ENCODE measurements around the gene PIP4K2A.

The PIP4K2A gene

DNA sequence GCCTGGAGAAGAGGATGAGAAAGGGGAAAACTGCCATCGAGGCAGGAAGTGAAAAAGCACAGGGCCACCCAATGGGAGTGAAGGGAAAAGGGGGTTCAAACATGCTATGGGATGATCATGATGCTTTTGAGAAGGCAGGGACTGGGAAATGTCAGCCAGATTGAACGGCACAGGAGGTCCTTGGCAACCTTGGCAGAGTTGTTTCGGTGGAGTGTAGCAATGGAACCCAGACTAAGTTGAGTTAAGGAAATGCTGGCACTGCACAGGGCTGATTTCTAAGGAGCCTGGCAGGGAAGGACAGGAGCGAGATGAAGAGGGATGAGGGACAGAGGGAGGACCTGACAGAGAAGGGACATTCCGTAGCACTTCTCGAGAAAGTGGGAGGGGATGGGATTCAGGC is 101.4 kb downstream of the PIP4K2A start:
- Histone ChIP-seq H3K4me3 (ENCODE audit: insufficient read length, low read depth) (no peak overlapping the region), H3K9me3 (ENCODE audit: insufficient read depth, low read length) (no peaks in the 10 kb centered on the region), H3K27me3 (ENCODE audit: insufficient read depth, insufficient read length) (no peaks in the 10 kb centered on the region), H3K36me3 (ENCODE audit: insufficient read depth, insufficient read length, low read length) (peaks cover 12% of the 10 kb centered on the region), H3K4me1 (ENCODE audit: insufficient read depth, insufficient read length) (no peaks in the 10 kb centered on the region), H3K9ac (ENCODE audit: insufficient read length, low read depth) (no peak overlapping the region)
- no peak for DNase-seq (ENCODE audit: low read depth, low spot score)
- no peak for TF ChIP-seq YY1 (IDR thresholded peaks at IDR 0.05; ENCODE audit: insufficient read depth, insufficient read length)
- no peak for TF ChIP-seq ZNF274 (IDR thresholded peaks at IDR 0.05; ENCODE audit: low read depth, low read length)
- no peak for TF ChIP-seq SUZ12 (IDR thresholded peaks at IDR 0.05; ENCODE audit: extremely low read depth, insufficient read depth, insufficient read length)

- H3K27me3 ChIP-seq (ENCODE audit: insufficient read depth, insufficient read length): no peaks in the 10 kb centered on the region
- no peaks in the 10 kb centered on the region for H3K9me3 ChIP-seq (ENCODE audit: insufficient read depth, low read length)
- DNase-seq (ENCODE audit: low read depth, low spot score): no peak
- no peak overlapping the region for H3K9ac ChIP-seq (ENCODE audit: insufficient read length, low read depth)
- H3K4me1 ChIP-seq (ENCODE audit: insufficient read depth, insufficient read length): no peaks in the 10 kb centered on the region
- no peak overlapping the region for H3K4me3 ChIP-seq (ENCODE audit: insufficient read length, low read depth)
- H3K36me3 ChIP-seq (ENCODE audit: insufficient read depth, insufficient read length, low read length): peaks cover 15% of the 10 kb centered on the region
- TF ChIP-seq ZNF274 (IDR thresholded peaks at IDR 0.05; ENCODE audit: low read depth, low read length): no peak
- TF ChIP-seq YY1 (IDR thresholded peaks at IDR 0.05; ENCODE audit: insufficient read depth, insufficient read length): no peak
- no peak for TF ChIP-seq SUZ12 (IDR thresholded peaks at IDR 0.05; ENCODE audit: extremely low read depth, insufficient read depth, insufficient read length)
Measured at GRCh38 chr10:22612318-22612717, 102.1 kb downstream of the PIP4K2A start.

DNA sequence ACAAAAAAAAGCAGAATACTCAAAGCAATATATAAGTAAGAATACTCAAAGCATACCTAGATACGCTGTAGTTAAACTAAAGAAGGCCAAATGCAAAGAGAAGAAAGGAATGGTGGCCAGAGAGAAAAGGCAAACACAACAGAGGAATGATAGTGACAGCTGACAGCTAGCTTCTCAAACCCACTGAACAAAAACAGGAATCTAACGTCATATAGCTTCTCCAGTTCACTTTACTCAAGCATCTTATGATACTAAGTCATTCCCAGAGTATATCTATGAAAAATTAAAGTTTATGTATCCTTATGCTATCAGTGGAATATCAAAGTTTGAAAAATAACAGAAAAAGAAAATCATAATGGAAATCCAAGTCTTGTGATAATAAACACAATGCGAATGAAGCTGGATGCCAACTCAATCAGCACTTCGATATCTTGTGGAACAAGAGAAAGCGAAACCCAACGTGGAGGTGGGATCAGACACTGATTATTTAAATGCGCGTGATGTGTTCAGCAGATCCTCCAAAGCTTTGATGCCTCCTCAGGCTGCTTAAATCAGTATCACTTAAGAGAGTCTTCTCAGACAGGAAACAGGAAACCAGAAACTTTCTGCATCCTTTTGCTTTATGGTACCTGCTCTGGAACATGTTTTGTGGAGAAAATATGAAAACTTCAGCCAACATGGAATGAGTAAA is 102.8 kb downstream of the PIP4K2A start:
- H3K27me3 ChIP-seq (ENCODE audit: insufficient read depth, insufficient read length): no peaks in the 10 kb centered on the region
- H3K9ac ChIP-seq (ENCODE audit: insufficient read length, low read depth): no peak overlapping the region
- H3K9me3 ChIP-seq (ENCODE audit: insufficient read depth, low read length): no peaks in the 10 kb centered on the region
- peaks cover 19% of the 10 kb centered on the region for H3K36me3 ChIP-seq (ENCODE audit: insufficient read depth, insufficient read length, low read length)
- no peak overlapping the region for H3K4me3 ChIP-seq (ENCODE audit: insufficient read length, low read depth)
- no peak for TF ChIP-seq YY1 (IDR thresholded peaks at IDR 0.05; ENCODE audit: insufficient read depth, insufficient read length)
- TF ChIP-seq ZNF274 (IDR thresholded peaks at IDR 0.05; ENCODE audit: low read depth, low read length): no peak
- TF ChIP-seq SUZ12 (IDR thresholded peaks at IDR 0.05; ENCODE audit: extremely low read depth, insufficient read depth, insufficient read length): no peak
- H3K4me1 ChIP-seq (ENCODE audit: insufficient read depth, insufficient read length): no peaks in the 10 kb centered on the region
- no peak for DNase-seq (ENCODE audit: low read depth, low spot score)

- Histone ChIP-seq H3K27me3 (ENCODE audit: insufficient read depth, insufficient read length) (no peaks in the 10 kb centered on the region), H3K4me3 (ENCODE audit: insufficient read length, low read depth) (no peak overlapping the region), H3K4me1 (ENCODE audit: insufficient read depth, insufficient read length) (no peaks in the 10 kb centered on the region), H3K36me3 (ENCODE audit: insufficient read depth, insufficient read length, low read length) (peaks cover 19% of the 10 kb centered on the region), H3K9me3 (ENCODE audit: insufficient read depth, low read length) (no peaks in the 10 kb centered on the region), H3K9ac (ENCODE audit: insufficient read length, low read depth) (no peak overlapping the region)
- TF ChIP-seq YY1 (IDR thresholded peaks at IDR 0.05; ENCODE audit: insufficient read depth, insufficient read length) (no peak), ZNF274 (IDR thresholded peaks at IDR 0.05; ENCODE audit: low read depth, low read length) (no peak), SUZ12 (IDR thresholded peaks at IDR 0.05; ENCODE audit: extremely low read depth, insufficient read depth, insufficient read length) (no peak)
- no peak for DNase-seq (ENCODE audit: low read depth, low spot score)
Measured at GRCh38 chr10:22610610-22611009, 103.8 kb downstream of the PIP4K2A start.

DNA sequence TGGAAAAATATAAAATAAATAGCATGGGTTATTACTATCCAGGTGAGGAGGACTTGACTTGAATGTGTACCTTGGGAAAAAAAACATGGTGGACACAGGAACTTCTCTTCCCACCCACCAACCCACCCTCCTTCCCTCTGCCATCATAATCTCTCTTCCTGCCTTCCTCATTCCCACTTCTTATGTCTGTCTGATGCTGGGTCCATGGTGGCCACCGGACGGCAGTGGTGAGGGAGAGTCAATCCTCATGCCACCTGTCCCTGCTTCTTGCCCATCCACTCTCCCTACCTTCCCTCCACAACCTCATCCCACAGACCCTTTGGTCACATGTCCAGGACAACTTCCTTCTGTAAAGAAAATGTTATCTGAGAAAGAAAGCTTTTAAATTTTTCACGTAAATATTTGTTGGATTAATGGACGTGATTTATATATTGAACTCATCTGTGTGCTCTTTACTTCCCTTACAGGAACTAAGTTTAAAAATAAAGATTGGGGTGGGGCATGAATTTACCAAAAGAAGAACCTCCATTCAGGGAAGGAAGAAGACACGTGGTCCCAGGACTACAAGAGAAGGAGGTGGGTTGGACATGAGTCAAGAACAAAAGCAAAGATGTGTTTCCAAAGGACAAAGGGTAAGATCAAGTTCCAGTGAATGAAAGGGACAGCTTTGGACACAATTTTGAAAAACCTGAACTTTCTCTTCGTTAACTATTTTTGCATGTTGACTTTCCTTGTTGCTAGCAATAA is 104.5 kb downstream of the PIP4K2A start:
- Histone ChIP-seq H3K27me3 (ENCODE audit: insufficient read depth, insufficient read length) (no peaks in the 10 kb centered on the region), H3K4me3 (ENCODE audit: insufficient read length, low read depth) (no peak overlapping the region), H3K4me1 (ENCODE audit: insufficient read depth, insufficient read length) (no peaks in the 10 kb centered on the region), H3K36me3 (ENCODE audit: insufficient read depth, insufficient read length, low read length) (peaks cover 19% of the 10 kb centered on the region), H3K9ac (ENCODE audit: insufficient read length, low read depth) (no peak overlapping the region), H3K9me3 (ENCODE audit: insufficient read depth, low read length) (no peaks in the 10 kb centered on the region)
- no peak for TF ChIP-seq SUZ12 (IDR thresholded peaks at IDR 0.05; ENCODE audit: extremely low read depth, insufficient read depth, insufficient read length)
- TF ChIP-seq YY1 (IDR thresholded peaks at IDR 0.05; ENCODE audit: insufficient read depth, insufficient read length): no peak
- TF ChIP-seq ZNF274 (IDR thresholded peaks at IDR 0.05; ENCODE audit: low read depth, low read length): no peak
- DNase-seq (ENCODE audit: low read depth, low spot score): no peak

- Histone ChIP-seq H3K36me3 (ENCODE audit: insufficient read depth, insufficient read length, low read length) (peaks cover 19% of the 10 kb centered on the region), H3K4me1 (ENCODE audit: insufficient read depth, insufficient read length) (no peaks in the 10 kb centered on the region), H3K9me3 (ENCODE audit: insufficient read depth, low read length) (no peaks in the 10 kb centered on the region), H3K27me3 (ENCODE audit: insufficient read depth, insufficient read length) (no peaks in the 10 kb centered on the region), H3K9ac (ENCODE audit: insufficient read length, low read depth) (no peak overlapping the region), H3K4me3 (ENCODE audit: insufficient read length, low read depth) (no peak overlapping the region)
- no peak for DNase-seq (ENCODE audit: low read depth, low spot score)
- TF ChIP-seq ZNF274 (IDR thresholded peaks at IDR 0.05; ENCODE audit: low read depth, low read length) (no peak), YY1 (IDR thresholded peaks at IDR 0.05; ENCODE audit: insufficient read depth, insufficient read length) (no peak), SUZ12 (IDR thresholded peaks at IDR 0.05; ENCODE audit: extremely low read depth, insufficient read depth, insufficient read length) (no peak)
Measured at GRCh38 chr10:22609251-22609650, 105.1 kb downstream of the PIP4K2A start.

GRCh38 chr10:22607261-22607660 is 107.1 kb downstream of the PIP4K2A start:
- no peak overlapping the region for H3K9ac ChIP-seq (ENCODE audit: insufficient read length, low read depth)
- no peaks in the 10 kb centered on the region for H3K27me3 ChIP-seq (ENCODE audit: insufficient read depth, insufficient read length)
- TF ChIP-seq ZNF274 (IDR thresholded peaks at IDR 0.05; ENCODE audit: low read depth, low read length): no peak
- no peak for TF ChIP-seq SUZ12 (IDR thresholded peaks at IDR 0.05; ENCODE audit: extremely low read depth, insufficient read depth, insufficient read length)
- TF ChIP-seq YY1 (IDR thresholded peaks at IDR 0.05; ENCODE audit: insufficient read depth, insufficient read length): no peak
- no peak for DNase-seq (ENCODE audit: low read depth, low spot score)
- peaks cover 2% of the 10 kb centered on the region for H3K4me1 ChIP-seq (ENCODE audit: insufficient read depth, insufficient read length)
- H3K9me3 ChIP-seq (ENCODE audit: insufficient read depth, low read length): peaks cover 6% of the 10 kb centered on the region; the same call in 1 of the 2 replicates
- no peak overlapping the region for H3K4me3 ChIP-seq (ENCODE audit: insufficient read length, low read depth)
- H3K36me3 ChIP-seq (ENCODE audit: insufficient read depth, insufficient read length, low read length): peaks cover 19% of the 10 kb centered on the region
